HEK293 (cell line): ENCODE measurements around the gene HOXA6.
A peak's percentile ranks its signal among the peaks of the same experiment; 100 is the strongest.

Source experiments
- CTCF ChIA-PET: fragments of 350-600 bp; formaldehyde crosslinking; extraction: SDS; loops from one replicate; lab custom pipeline; 2021; ENCODE audit warnings: antibody characterized with exemption; lab: Yijun Ruan, JAX
- POLR2A ChIA-PET: fragments of 300-600 bp; formaldehyde crosslinking; extraction: SDS; loops from one replicate; lab custom pipeline; 2020; ENCODE audit warnings: antibody characterized with exemption, inconsistent platforms; lab: Yijun Ruan, JAX
- H3K27ac ChIP-seq: fragments of 200-500 bp; sonication (Bioruptor generic); 2 replicates; pipeline ENCODE4 v1.5.1; 2014; ENCODE audit warnings: low read depth, low read length, control low read depth, inconsistent platforms; ENCODE audit errors: extremely low read depth
- H3K36me3 ChIP-seq, 2 experiments: fragments of 200-500 bp in 1 of 2; sonication (Bioruptor generic) in 1 of 2; 1 replicate in 1 of 2; 2 replicates in 1 of 2; pipeline ENCODE4 v1.5.1; 2014 to 2017; ENCODE audit warnings: inconsistent platforms in 2 of 2, low read length in 2 of 2; ENCODE audit not compliant: control insufficient read depth in 2 of 2, insufficient read depth in 1 of 2
- H3K4me1 ChIP-seq: fragments of 200-500 bp; sonication (Bioruptor generic); 2 replicates; pipeline ENCODE4 v1.5.1; 2014; ENCODE audit warnings: mild to moderate bottlenecking, low read length, inconsistent platforms; ENCODE audit not compliant: control insufficient read depth, insufficient read depth
- H3K4me3 ChIP-seq: 2 replicates; pipeline ENCODE4 v1.5.1; 2011; ENCODE audit warnings: low read depth, mild to moderate bottlenecking, control low read depth, low read length, moderate library complexity
- H3K9me3 ChIP-seq: fragments of 200-500 bp; sonication (Bioruptor generic); 2 replicates; pipeline ENCODE4 v1.5.1; 2014; ENCODE audit warnings: low read depth, low read length, inconsistent platforms; ENCODE audit not compliant: control insufficient read depth, insufficient read depth
- FEZF1 ChIP-seq: fragments of 450-650 bp; formaldehyde crosslinking; IDR thresholded peaks from 2 replicates; pipeline ENCODE4 v1.5.1; 2016; ENCODE audit warnings: missing biosample characterization, missing genetic modification characterization
- IKZF3 ChIP-seq: fragments of 450-650 bp; IDR thresholded peaks from 2 replicates; pipeline ENCODE4 v1.5.0; 2018; ENCODE audit warnings: missing biosample characterization, mild to moderate bottlenecking, missing genetic modification characterization, moderate library complexity
- PRDM1 ChIP-seq: fragments of 450-650 bp; formaldehyde crosslinking; IDR thresholded peaks from 2 replicates; pipeline ENCODE4; 2016; ENCODE audit warnings: missing biosample characterization, missing genetic modification characterization
- RBAK ChIP-seq: fragments of 450-650 bp; formaldehyde crosslinking; IDR thresholded peaks from 2 replicates; pipeline ENCODE4 v1.5.1; 2016; ENCODE audit warnings: missing biosample characterization, missing genetic modification characterization
- WT1 ChIP-seq: fragments of 450-650 bp; formaldehyde crosslinking; IDR thresholded peaks from 2 replicates; pipeline ENCODE4 v1.5.1; 2016; ENCODE audit warnings: missing biosample characterization, missing genetic modification characterization
- ZBTB17 ChIP-seq: fragments of 450-650 bp; formaldehyde crosslinking; IDR thresholded peaks from 2 replicates; pipeline ENCODE4 v1.5.1; 2016; ENCODE audit warnings: missing biosample characterization, missing genetic modification characterization
- ZBTB21 ChIP-seq: fragments of 450-650 bp; formaldehyde crosslinking; IDR thresholded peaks from 2 replicates; pipeline ENCODE4 v1.5.1; 2017; ENCODE audit warnings: missing biosample characterization, missing genetic modification characterization
- ZIC2 ChIP-seq: fragments of 450-650 bp; formaldehyde crosslinking; IDR thresholded peaks from 2 replicates; pipeline ENCODE4 v1.5.1; 2016; ENCODE audit warnings: missing biosample characterization, missing genetic modification characterization
- ZNF133 ChIP-seq: fragments of 450-650 bp; formaldehyde crosslinking; IDR thresholded peaks from 2 replicates; pipeline ENCODE4 v1.5.1; 2016; ENCODE audit warnings: missing biosample characterization, missing genetic modification characterization
- ZNF544 ChIP-seq: fragments of 450-650 bp; formaldehyde crosslinking; IDR thresholded peaks from 2 replicates; pipeline ENCODE4 v1.5.0; 2017; ENCODE audit warnings: missing biosample characterization, missing genetic modification characterization
- ZNF629 ChIP-seq: fragments of 450-650 bp; formaldehyde crosslinking; IDR thresholded peaks from 2 replicates; pipeline ENCODE4 v1.5.1; 2017; ENCODE audit warnings: missing biosample characterization, missing genetic modification characterization
- ZNF677 ChIP-seq: fragments of 450-650 bp; IDR thresholded peaks from 2 replicates; pipeline ENCODE4 v1.5.0; 2018; ENCODE audit warnings: missing biosample characterization, mild to moderate bottlenecking, missing genetic modification characterization, moderate library complexity
- ZSCAN30 ChIP-seq: fragments of 450-650 bp; IDR thresholded peaks from 2 replicates; pipeline ENCODE4 v1.5.1; 2018; ENCODE audit warnings: missing biosample characterization, mild to moderate bottlenecking, missing genetic modification characterization, moderate library complexity
- ZXDB ChIP-seq: fragments of 450-650 bp; formaldehyde crosslinking; IDR thresholded peaks from 2 replicates; pipeline ENCODE4 v1.5.1; 2016; ENCODE audit warnings: missing biosample characterization, missing genetic modification characterization
- TF ChIP-seq, protein P1 (sequence below): fragments of 450-650 bp; formaldehyde crosslinking; IDR thresholded peaks from 2 replicates; pipeline ENCODE4 v1.5.1; 2017; ENCODE audit warnings: missing biosample characterization, missing genetic modification characterization
- TF ChIP-seq, protein P2 (sequence below): fragments of 450-650 bp; formaldehyde crosslinking; IDR thresholded peaks from 2 replicates; pipeline ENCODE4 v1.5.1; 2016; ENCODE audit warnings: missing biosample characterization, missing genetic modification characterization
- TF ChIP-seq, protein P3 (sequence below): fragments of 450-650 bp; formaldehyde crosslinking; IDR thresholded peaks from 2 replicates; pipeline ENCODE4 v1.5.1; 2016; ENCODE audit warnings: missing biosample characterization, missing genetic modification characterization
- TF ChIP-seq, protein P4 (sequence below): fragments of 450-650 bp; IDR thresholded peaks from 2 replicates; pipeline ENCODE4 v1.5.1; 2018; ENCODE audit warnings: missing biosample characterization, mild to moderate bottlenecking, missing genetic modification characterization
- TF ChIP-seq, protein P5 (sequence below): fragments of 450-650 bp; formaldehyde crosslinking; IDR thresholded peaks from 2 replicates; pipeline ENCODE4 v1.5.1; 2017; ENCODE audit warnings: missing biosample characterization, missing genetic modification characterization

Gene HOXA6

DNA sequence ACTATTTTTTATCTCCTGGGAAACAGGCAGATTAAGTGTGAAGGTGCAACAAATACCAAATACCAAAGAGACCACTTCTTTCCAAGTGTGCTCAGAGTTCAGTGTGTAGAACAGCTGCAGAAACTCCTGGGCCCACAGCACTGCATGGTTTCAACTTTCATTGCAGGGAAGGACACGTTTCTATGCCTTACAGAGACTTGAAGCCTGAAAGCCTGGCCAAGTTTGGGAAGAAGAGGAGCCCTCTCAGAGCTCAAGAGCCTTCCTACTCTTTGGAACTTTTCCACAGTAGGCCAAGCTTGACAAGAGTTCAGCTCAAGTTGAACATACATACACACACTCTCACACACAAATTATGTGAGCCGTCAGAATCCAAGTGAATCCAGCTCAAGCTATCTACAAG lies 19.5 kb downstream of the HOXA6 start (continued):
- peak; percentile 96 for TF ChIP-seq ZNF133 (tag by site-specific recombination)
- no peak for TF ChIP-seq FEZF1
- no peak for TF ChIP-seq WT1 (tag by site-specific recombination)
- TF ChIP-seq, all 188 proteins: peak for 7

DNA sequence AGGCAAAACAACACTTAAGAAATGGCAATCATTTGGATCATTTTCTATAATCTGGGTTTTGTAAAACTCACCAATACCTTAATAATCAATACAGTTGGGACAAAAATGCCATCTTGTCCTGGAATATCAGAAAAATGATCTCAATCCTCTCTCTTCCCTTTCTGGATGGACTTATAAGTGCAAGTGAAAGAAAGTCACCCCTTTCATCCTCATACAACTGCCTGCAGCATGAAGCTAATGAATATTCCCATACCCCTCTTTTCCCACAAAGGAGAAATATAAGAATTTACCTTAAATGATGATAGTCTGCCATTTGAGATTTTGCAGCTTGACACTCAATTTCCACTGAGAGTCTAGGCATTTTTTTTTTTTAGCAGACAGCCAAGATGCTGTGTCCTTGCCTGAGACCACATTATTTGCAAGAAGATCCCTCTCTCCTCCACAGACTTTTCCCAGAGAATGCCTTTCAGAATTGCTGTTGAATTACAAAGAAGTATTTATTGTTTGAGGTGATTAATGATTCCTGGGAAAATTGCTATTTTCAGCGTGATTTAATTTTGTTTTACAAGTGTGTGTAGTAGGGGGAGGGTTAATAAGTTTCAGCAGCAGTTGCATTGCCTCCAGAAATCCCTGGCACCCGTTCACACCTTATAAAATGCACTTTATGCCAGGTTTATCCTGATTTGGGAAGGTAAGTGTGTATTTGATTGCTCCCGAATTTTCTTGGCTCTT lies 20.8 kb downstream of the HOXA6 start:
- CTCF ChIA-PET = interaction anchor here (0.6 to 0.7 kb wide), 2 partner anchors 55 to 98 kb away, joined by 5 to 6 read pairs; no protein-coding TSS in a partner anchor
- H3K9me3 ChIP-seq = no peaks in the 10 kb centered on the region
- no peak overlapping the region; the same call in 1 of the 2 replicates for H3K27ac ChIP-seq
- POLR2A ChIA-PET = no interaction called here
- H3K4me3 ChIP-seq = no peak overlapping the region
- H3K36me3 ChIP-seq = peaks cover 5 to 24% of the 10 kb centered on the region in 2 experiments; a peak in 1 of 3 replicates
- TF ChIP-seq ZBTB17 (tag by site-specific recombination) = no peak
- no peak for TF ChIP-seq RBAK (tag by site-specific recombination)
- TF ChIP-seq, protein P1, sequence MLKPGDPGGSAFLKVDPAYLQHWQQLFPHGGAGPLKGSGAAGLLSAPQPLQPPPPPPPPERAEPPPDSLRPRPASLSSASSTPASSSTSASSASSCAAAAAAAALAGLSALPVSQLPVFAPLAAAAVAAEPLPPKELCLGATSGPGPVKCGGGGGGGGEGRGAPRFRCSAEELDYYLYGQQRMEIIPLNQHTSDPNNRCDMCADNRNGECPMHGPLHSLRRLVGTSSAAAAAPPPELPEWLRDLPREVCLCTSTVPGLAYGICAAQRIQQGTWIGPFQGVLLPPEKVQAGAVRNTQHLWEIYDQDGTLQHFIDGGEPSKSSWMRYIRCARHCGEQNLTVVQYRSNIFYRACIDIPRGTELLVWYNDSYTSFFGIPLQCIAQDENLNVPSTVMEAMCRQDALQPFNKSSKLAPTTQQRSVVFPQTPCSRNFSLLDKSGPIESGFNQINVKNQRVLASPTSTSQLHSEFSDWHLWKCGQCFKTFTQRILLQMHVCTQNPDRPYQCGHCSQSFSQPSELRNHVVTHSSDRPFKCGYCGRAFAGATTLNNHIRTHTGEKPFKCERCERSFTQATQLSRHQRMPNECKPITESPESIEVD (tag by site-specific recombination) = 0 out of 2 replicates have a peak, but pooled peaks have one; percentile 17
- TF ChIP-seq PRDM1 (tag by site-specific recombination) = peak; percentile 85
- TF ChIP-seq, protein P2, sequence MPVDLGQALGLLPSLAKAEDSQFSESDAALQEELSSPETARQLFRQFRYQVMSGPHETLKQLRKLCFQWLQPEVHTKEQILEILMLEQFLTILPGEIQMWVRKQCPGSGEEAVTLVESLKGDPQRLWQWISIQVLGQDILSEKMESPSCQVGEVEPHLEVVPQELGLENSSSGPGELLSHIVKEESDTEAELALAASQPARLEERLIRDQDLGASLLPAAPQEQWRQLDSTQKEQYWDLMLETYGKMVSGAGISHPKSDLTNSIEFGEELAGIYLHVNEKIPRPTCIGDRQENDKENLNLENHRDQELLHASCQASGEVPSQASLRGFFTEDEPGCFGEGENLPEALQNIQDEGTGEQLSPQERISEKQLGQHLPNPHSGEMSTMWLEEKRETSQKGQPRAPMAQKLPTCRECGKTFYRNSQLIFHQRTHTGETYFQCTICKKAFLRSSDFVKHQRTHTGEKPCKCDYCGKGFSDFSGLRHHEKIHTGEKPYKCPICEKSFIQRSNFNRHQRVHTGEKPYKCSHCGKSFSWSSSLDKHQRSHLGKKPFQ (tag by site-specific recombination) = peak; percentile 77
- TF ChIP-seq ZBTB21 (tag by site-specific recombination) = no peak
- TF ChIP-seq FEZF1 = peak; percentile 29; the same call in 1 of the 2 replicates
- H3K4me1 ChIP-seq = peaks cover 49% of the 10 kb centered on the region

DNA sequence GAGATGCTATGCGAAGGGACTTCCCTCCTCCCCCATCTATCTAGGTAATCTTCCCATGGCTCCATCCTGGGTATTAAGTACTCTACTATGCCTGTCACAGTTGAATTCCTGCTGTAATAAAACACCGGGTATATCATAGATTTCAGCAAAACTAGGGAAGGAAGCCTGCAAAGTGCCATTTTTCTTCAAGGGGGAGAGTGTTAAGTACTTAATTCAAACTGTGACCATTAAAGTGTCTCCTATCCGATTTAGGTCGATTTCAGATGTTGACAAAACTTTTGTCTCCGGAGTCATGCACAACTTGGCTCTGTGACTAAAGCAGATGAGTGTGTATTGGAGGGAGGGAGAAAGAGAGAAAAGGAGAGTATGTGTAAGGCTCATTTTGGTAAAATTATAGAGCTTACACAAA lies 21.6 kb downstream of the HOXA6 start:
- Histone ChIP-seq H3K36me3 (peaks cover 5 to 29% of the 10 kb centered on the region in 2 experiments; a peak in 1 of 3 replicates), H3K4me1 (peaks cover 49% of the 10 kb centered on the region)
- CTCF ChIA-PET = interaction anchor here (0.5 to 0.7 kb wide), 3 partner anchors 55 to 1233 kb away, joined by 3 to 6 read pairs (median 5); no protein-coding TSS in a partner anchor
- TF ChIP-seq ZNF677 = no peak
- TF ChIP-seq ZIC2 = peak; percentile 96
- TF ChIP-seq FEZF1 = peak; percentile 80
- peak; percentile 75 for TF ChIP-seq IKZF3 (tag by site-specific recombination)
- TF ChIP-seq ZSCAN30 (tag by site-specific recombination) = peak; percentile 80
- no peak for TF ChIP-seq ZNF629 (tag by site-specific recombination)
- no peak for TF ChIP-seq ZXDB
- no peak for TF ChIP-seq ZNF544 (tag by site-specific recombination)
- no peak for TF ChIP-seq WT1 (tag by site-specific recombination)
- TF ChIP-seq ZBTB21 (tag by site-specific recombination) = 0 out of 2 replicates have a peak, but pooled peaks have one; percentile 16
- TF ChIP-seq ZBTB17 (tag by site-specific recombination) = peak; percentile 45; the same call in 1 of the 2 replicates
- TF ChIP-seq, protein P3, sequence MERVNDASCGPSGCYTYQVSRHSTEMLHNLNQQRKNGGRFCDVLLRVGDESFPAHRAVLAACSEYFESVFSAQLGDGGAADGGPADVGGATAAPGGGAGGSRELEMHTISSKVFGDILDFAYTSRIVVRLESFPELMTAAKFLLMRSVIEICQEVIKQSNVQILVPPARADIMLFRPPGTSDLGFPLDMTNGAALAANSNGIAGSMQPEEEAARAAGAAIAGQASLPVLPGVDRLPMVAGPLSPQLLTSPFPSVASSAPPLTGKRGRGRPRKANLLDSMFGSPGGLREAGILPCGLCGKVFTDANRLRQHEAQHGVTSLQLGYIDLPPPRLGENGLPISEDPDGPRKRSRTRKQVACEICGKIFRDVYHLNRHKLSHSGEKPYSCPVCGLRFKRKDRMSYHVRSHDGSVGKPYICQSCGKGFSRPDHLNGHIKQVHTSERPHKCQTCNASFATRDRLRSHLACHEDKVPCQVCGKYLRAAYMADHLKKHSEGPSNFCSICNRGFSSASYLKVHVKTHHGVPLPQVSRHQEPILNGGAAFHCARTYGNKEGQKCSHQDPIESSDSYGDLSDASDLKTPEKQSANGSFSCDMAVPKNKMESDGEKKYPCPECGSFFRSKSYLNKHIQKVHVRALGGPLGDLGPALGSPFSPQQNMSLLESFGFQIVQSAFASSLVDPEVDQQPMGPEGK (tag by site-specific recombination) = no peak
- TF ChIP-seq, protein P4, sequence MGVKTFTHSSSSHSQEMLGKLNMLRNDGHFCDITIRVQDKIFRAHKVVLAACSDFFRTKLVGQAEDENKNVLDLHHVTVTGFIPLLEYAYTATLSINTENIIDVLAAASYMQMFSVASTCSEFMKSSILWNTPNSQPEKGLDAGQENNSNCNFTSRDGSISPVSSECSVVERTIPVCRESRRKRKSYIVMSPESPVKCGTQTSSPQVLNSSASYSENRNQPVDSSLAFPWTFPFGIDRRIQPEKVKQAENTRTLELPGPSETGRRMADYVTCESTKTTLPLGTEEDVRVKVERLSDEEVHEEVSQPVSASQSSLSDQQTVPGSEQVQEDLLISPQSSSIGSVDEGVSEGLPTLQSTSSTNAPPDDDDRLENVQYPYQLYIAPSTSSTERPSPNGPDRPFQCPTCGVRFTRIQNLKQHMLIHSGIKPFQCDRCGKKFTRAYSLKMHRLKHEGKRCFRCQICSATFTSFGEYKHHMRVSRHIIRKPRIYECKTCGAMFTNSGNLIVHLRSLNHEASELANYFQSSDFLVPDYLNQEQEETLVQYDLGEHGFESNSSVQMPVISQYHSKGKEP (tag by site-specific recombination) = no peak
- TF ChIP-seq, protein P5, sequence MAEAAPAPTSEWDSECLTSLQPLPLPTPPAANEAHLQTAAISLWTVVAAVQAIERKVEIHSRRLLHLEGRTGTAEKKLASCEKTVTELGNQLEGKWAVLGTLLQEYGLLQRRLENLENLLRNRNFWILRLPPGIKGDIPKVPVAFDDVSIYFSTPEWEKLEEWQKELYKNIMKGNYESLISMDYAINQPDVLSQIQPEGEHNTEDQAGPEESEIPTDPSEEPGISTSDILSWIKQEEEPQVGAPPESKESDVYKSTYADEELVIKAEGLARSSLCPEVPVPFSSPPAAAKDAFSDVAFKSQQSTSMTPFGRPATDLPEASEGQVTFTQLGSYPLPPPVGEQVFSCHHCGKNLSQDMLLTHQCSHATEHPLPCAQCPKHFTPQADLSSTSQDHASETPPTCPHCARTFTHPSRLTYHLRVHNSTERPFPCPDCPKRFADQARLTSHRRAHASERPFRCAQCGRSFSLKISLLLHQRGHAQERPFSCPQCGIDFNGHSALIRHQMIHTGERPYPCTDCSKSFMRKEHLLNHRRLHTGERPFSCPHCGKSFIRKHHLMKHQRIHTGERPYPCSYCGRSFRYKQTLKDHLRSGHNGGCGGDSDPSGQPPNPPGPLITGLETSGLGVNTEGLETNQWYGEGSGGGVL = peak; percentile 24; the same call in 1 of the 2 replicates
- TF ChIP-seq, protein P1 (tag by site-specific recombination) = peak; percentile 91

More for the DNA sequence above, 21.6 kb downstream of the HOXA6 start:
- Histone ChIP-seq H3K27ac (peak overlapping the region; percentile 34; the same call in 1 of the 2 replicates), H3K9me3 (no peaks in the 10 kb centered on the region), H3K4me3 (no peak overlapping the region)
- POLR2A ChIA-PET = no interaction called here
